ENCODE data around the gene FHOD3. TPM values are rescaled to one million over a fixed set of nuclear protein-coding genes. Genes with fewer than 3 reads are reported as not detected.

The FHOD3 gene
- total and polyA plus RNA-seq, 2 donors (not counting 1 experiment from before 2014, with no cell fraction given), result not detected

DNA sequence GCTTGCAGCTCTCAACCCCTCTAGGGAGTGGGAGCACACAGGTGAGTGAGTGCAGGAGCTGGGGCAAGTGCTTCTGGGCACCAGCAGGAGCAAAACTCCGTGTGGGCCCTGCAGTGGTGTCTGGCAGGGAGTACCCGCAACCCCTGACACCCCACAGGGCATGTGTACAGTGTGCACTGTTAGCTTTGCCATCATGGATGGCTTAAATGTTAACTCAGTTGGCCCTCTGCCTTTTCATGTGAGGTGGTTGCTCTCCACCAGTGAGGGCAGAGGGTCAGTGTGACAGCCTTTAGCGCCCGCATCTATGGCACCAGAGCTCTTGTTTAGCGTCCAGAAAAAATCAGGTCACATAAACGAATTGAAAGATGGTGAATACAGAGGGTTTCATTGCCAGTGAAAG lies 438.6 kb downstream of the FHOD3 start:
- TF ChIP-seq, protein P1, sequence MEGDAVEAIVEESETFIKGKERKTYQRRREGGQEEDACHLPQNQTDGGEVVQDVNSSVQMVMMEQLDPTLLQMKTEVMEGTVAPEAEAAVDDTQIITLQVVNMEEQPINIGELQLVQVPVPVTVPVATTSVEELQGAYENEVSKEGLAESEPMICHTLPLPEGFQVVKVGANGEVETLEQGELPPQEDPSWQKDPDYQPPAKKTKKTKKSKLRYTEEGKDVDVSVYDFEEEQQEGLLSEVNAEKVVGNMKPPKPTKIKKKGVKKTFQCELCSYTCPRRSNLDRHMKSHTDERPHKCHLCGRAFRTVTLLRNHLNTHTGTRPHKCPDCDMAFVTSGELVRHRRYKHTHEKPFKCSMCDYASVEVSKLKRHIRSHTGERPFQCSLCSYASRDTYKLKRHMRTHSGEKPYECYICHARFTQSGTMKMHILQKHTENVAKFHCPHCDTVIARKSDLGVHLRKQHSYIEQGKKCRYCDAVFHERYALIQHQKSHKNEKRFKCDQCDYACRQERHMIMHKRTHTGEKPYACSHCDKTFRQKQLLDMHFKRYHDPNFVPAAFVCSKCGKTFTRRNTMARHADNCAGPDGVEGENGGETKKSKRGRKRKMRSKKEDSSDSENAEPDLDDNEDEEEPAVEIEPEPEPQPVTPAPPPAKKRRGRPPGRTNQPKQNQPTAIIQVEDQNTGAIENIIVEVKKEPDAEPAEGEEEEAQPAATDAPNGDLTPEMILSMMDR (IDR thresholded peaks at IDR 0.05), result no peak
- no peak for TF ChIP-seq EZH2 (IDR thresholded peaks at IDR 0.05; ENCODE audit: borderline replicate concordance, insufficient read depth, low read depth, low read length, poor library complexity, severe bottlenecking)
- Histone ChIP-seq H3K4me2 (replicated peaks; ENCODE audit: low read depth, low read length, poor library complexity, severe bottlenecking) (no peak overlapping the region), H3K27me3 (replicated peaks in 1 of 4; ENCODE audit: control extremely low read depth in 1 of 4, control insufficient read depth in 3 of 4, insufficient read depth in 4 of 4, low read length in 3 of 4) (peaks cover 0 to under 1% (median 0%) of the 10 kb centered on the region in 4 experiments), H3K4me1 (ENCODE audit: control insufficient read depth in 2 of 2, insufficient read depth in 2 of 2, low read length in 2 of 2) (peaks cover 4 to 8% of the 10 kb centered on the region in 2 donors), H3K9ac (ENCODE audit: low read length) (no peak overlapping the region), H3K9me3 (ENCODE audit: control extremely low read depth in 1 of 3, control insufficient read depth in 2 of 3, insufficient read depth in 1 of 3, low read length in 2 of 3) (peaks cover 0 to 15% (median 0%) of the 10 kb centered on the region in 3 donors), H3K27ac (ENCODE audit: low read length in 2 of 2) (no peak overlapping the region), H4K20me1 (ENCODE audit: control insufficient read depth, insufficient read depth, low read length, poor library complexity, severe bottlenecking) (no peaks in the 10 kb centered on the region), H3K36me3 (replicated peaks in 1 of 2; ENCODE audit: control extremely low read depth in 1 of 2, control insufficient read depth in 1 of 2, extremely low read depth in 1 of 2, insufficient read depth in 2 of 2, low read length in 1 of 2) (no peaks in the 10 kb centered on the region), H3K79me2 (ENCODE audit: control insufficient read depth, insufficient read depth, low read length) (no peaks in the 10 kb centered on the region), H3K4me3 (ENCODE audit: control extremely low read depth in 1 of 5, extremely low read depth in 1 of 5, insufficient read depth in 1 of 5, low read depth in 2 of 5, low read length in 4 of 5) (no peak overlapping the region), H2AFZ (ENCODE audit: insufficient read depth, low read depth, low read length, poor library complexity, severe bottlenecking) (no peak overlapping the region)
- H3K9me3 Mint-ChIP-seq (ENCODE audit: insufficient read depth), result peaks cover 6% of the 10 kb centered on the region
- no peak for ATAC-seq (ENCODE audit: low read depth)
- no peak overlapping the region for H3K27ac Mint-ChIP-seq
- DNase-seq, result no peak
- H3K27me3 Mint-ChIP-seq, result peaks cover 13% of the 10 kb centered on the region
- POLR2A ChIA-PET, result no interaction called here
- intact Hi-C loops (cut with micrococcal nuclease), result no loop called here
- H3K4me1 Mint-ChIP-seq, result peaks cover 12% of the 10 kb centered on the region
- no peak overlapping the region for H3K4me3 Mint-ChIP-seq
- CTCF ChIA-PET, result no interaction called here
- 100% methylated on average over 6 of the region's 6 CpGs for WGBS (ENCODE audit: insufficient coverage)

GRCh38 chr18:36737316-36737715 lies 439.8 kb downstream of the FHOD3 start:
- Histone ChIP-seq H3K4me1 (ENCODE audit: control insufficient read depth in 2 of 2, insufficient read depth in 2 of 2, low read length in 2 of 2) (peaks cover 4 to 8% of the 10 kb centered on the region in 2 donors), H3K9me3 (ENCODE audit: control extremely low read depth in 1 of 3, control insufficient read depth in 2 of 3, insufficient read depth in 1 of 3, low read length in 2 of 3) (peaks cover 0 to 8% (median 0%) of the 10 kb centered on the region in 3 donors), H3K27ac (ENCODE audit: low read length in 2 of 2) (no peak overlapping the region), H3K36me3 (replicated peaks in 1 of 2; ENCODE audit: control extremely low read depth in 1 of 2, control insufficient read depth in 1 of 2, extremely low read depth in 1 of 2, insufficient read depth in 2 of 2, low read length in 1 of 2) (no peaks in the 10 kb centered on the region), H3K27me3 (replicated peaks in 1 of 4; ENCODE audit: control extremely low read depth in 1 of 4, control insufficient read depth in 3 of 4, insufficient read depth in 4 of 4, low read length in 3 of 4) (peaks cover 0 to 2% (median 0%) of the 10 kb centered on the region in 4 experiments), H3K4me2 (replicated peaks; ENCODE audit: low read depth, low read length, poor library complexity, severe bottlenecking) (no peak overlapping the region), H3K4me3 (ENCODE audit: control extremely low read depth in 1 of 5, extremely low read depth in 1 of 5, insufficient read depth in 1 of 5, low read depth in 2 of 5, low read length in 4 of 5) (no peak overlapping the region), H4K20me1 (ENCODE audit: control insufficient read depth, insufficient read depth, low read length, poor library complexity, severe bottlenecking) (no peaks in the 10 kb centered on the region), H2AFZ (ENCODE audit: insufficient read depth, low read depth, low read length, poor library complexity, severe bottlenecking) (no peak overlapping the region), H3K79me2 (ENCODE audit: control insufficient read depth, insufficient read depth, low read length) (no peaks in the 10 kb centered on the region), H3K9ac (ENCODE audit: low read length) (no peak overlapping the region)
- TF ChIP-seq, protein P1 (IDR thresholded peaks at IDR 0.05), result no peak
- TF ChIP-seq EZH2 (IDR thresholded peaks at IDR 0.05; ENCODE audit: borderline replicate concordance, insufficient read depth, low read depth, low read length, poor library complexity, severe bottlenecking), result no peak
- peaks cover 23% of the 10 kb centered on the region for H3K27me3 Mint-ChIP-seq
- whole genome bisulfite sequencing (ENCODE audit: insufficient coverage), result 100% methylated on average over 1 of the region's 3 CpGs
- H3K4me1 Mint-ChIP-seq, result peaks cover 12% of the 10 kb centered on the region
- DNase-seq (no peak), ATAC-seq (ENCODE audit: low read depth) (no peak)
- peaks cover 6% of the 10 kb centered on the region for H3K9me3 Mint-ChIP-seq (ENCODE audit: insufficient read depth)
- CTCF ChIA-PET, result no interaction called here
- POLR2A ChIA-PET, result no interaction called here
- intact Hi-C loops (cut with micrococcal nuclease), result no loop called here
- H3K4me3 Mint-ChIP-seq, result no peak overlapping the region
- no peak overlapping the region for H3K27ac Mint-ChIP-seq

Measured in B cell (primary cell).